Thyroid gland (tissue), 4 donors: ENCODE data around the gene COBLL1. TPM values are rescaled to one million over a fixed set of nuclear protein-coding genes. Genes with fewer than 3 reads are reported as not detected.

Experiments used
- DNase-seq, 2 donors: peaks; one replicate each; pipeline ENCODE4 v3.0.0-alpha.2; 2019
- H3K27ac ChIP-seq, 3 donors: fragments of 200-600 bp; sonication (generic); 1 replicate in 2 of 3; 2 replicates in 1 of 3; pipeline ENCODE4 v1.5.1; 2016 to 2019; ENCODE audit warnings: mild to moderate bottlenecking in 1 of 3, moderate library complexity in 1 of 3
- H3K27me3 ChIP-seq: fragments of 200-600 bp; sonication (generic); one replicate; pipeline ENCODE4 v1.5.1; 2019
- H3K36me3 ChIP-seq, 2 donors: fragments of 200-600 bp; sonication (generic); one replicate each; pipeline ENCODE4 v1.5.1; 2016 to 2019
- H3K4me1 ChIP-seq, 2 donors: fragments of 200-600 bp; sonication (generic); one replicate each; pipeline ENCODE4 v1.5.1; 2017 to 2019
- H3K4me3 ChIP-seq, 3 donors: fragments of 200-600 bp; sonication (generic); replicated peaks in 1 of 3; 1 replicate in 2 of 3; 2 replicates in 1 of 3; pipeline ENCODE4 v1.5.1; 2016; ENCODE audit warnings: mild to moderate bottlenecking in 1 of 3
- H3K9me3 ChIP-seq: fragments of 200-600 bp; sonication (generic); one replicate; pipeline ENCODE4 v1.5.1; 2017
- POLR2A ChIP-seq, 2 donors: fragments of 450-650 bp; IDR thresholded peaks; one replicate each; pipeline ENCODE4 v1.6.1; 2017; ENCODE audit warnings: antibody characterized with exemption in 2 of 2, mild to moderate bottlenecking in 2 of 2, moderate library complexity in 1 of 2
- WGBS, 2 donors: methylation state at CpG; one replicate each; pipeline ENCODE4 v1.1.5; 2017; 5-methylcytosine and 5-hydroxymethylcytosine counted together
- intact Hi-C: fragments of 100-400 bp; cut with DNase I; formaldehyde crosslinking; loops from one replicate; pipeline ENCODE4 v1.15.1; 2023
- total RNA-seq, 4 donors: library from RNA; depleted of rRNA; stranded (reverse); fragments of >200 nt; gene quantifications; one replicate each; pipeline ENCODE4 v1.2.3, GENCODE V29; 2016
- TF ChIP-seq, protein P1 (sequence below), 6 experiments: fragments of 200-600 bp in 3 of 6; fragments of 450-650 bp in 3 of 6; sonication (generic) in 3 of 6; IDR thresholded peaks; one replicate each; pipeline ENCODE4 v1.5.1; 2016 to 2019; ENCODE audit warnings: antibody characterized with exemption in 6 of 6, mild to moderate bottlenecking in 2 of 6, inconsistent platforms in 1 of 6, moderate library complexity in 1 of 6

The COBLL1 gene
- total RNA-seq, 4 donors from 2014 or later = 41.8 to 90.8 (median 76.9) TPM

DNA sequence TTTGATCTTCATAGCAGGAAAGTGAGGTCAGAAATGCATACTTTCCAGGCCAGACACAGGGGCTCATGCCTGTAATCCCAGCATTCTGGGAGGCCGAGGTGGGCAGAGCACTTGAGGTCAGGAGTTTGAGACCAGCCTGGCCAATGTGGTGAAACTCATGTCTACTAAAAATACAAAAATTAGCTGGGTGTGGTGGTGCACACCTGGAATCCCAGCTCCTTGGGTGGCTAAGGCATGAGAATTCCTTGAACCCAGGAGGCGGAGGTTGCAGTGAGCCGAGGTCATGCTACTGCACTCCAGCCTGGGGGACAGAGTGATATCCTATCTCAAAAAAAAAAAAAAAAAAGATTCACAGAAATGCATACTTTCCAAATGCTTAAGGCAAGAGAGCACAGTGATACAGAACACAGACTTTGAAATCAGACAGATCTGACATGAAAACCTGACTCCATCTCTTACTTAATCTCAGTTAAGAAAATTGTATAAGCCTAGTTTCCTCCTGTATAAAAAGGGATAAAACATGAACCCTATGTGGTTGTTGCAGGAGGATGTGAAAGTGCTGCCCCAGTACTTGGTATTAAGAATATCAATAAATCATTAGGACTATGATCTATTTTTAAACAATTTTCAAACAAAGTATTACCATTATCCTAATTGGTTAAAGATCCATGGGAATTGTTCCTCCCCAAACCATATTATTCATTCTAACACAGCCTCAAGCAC, 26.4 kb downstream of the COBLL1 start:
- Histone ChIP-seq H3K9me3 (no peaks in the 10 kb centered on the region), H3K4me3 (no peak overlapping the region), H3K27me3 (no peaks in the 10 kb centered on the region), H3K36me3 (no peaks in the 10 kb centered on the region), H3K27ac (peak overlapping the region in 2 of 3 donors; percentile 24 to 29), H3K4me1 (peaks cover 25 to 27% of the 10 kb centered on the region in 2 donors)
- TF ChIP-seq, protein P1, sequence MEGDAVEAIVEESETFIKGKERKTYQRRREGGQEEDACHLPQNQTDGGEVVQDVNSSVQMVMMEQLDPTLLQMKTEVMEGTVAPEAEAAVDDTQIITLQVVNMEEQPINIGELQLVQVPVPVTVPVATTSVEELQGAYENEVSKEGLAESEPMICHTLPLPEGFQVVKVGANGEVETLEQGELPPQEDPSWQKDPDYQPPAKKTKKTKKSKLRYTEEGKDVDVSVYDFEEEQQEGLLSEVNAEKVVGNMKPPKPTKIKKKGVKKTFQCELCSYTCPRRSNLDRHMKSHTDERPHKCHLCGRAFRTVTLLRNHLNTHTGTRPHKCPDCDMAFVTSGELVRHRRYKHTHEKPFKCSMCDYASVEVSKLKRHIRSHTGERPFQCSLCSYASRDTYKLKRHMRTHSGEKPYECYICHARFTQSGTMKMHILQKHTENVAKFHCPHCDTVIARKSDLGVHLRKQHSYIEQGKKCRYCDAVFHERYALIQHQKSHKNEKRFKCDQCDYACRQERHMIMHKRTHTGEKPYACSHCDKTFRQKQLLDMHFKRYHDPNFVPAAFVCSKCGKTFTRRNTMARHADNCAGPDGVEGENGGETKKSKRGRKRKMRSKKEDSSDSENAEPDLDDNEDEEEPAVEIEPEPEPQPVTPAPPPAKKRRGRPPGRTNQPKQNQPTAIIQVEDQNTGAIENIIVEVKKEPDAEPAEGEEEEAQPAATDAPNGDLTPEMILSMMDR (IDR thresholded peaks at IDR 0.05) = no peak
- TF ChIP-seq POLR2A (IDR thresholded peaks at IDR 0.05) = no peak
- intact Hi-C loops = no loop called here
- WGBS, 2 donors = 91 to 95% methylated on average over 3 of the region's 3 CpGs
- no peak for DNase-seq

DNA sequence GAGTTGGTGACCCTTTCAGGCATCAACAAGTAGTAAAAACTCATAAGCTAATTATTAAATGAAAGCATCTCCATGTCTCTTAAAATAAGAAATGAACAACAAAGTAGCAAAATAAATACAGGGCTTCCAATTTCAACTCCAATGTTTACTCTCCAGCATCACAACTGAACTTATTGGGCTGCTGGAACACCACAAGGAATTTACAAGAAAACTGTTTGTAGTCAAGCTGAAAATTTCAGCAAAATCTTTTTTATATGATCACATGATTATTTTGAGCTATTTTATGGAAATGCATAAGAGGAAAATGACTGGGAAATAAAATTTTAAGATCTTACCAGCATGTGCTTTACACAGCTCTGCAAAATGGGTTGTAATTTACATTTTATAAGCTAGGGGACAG, 28.1 kb downstream of the COBLL1 start:
- intact Hi-C loops = no loop called here
- TF ChIP-seq, protein P1 (IDR thresholded peaks at IDR 0.05) = no peak
- no peak for TF ChIP-seq POLR2A (IDR thresholded peaks at IDR 0.05)

DNA sequence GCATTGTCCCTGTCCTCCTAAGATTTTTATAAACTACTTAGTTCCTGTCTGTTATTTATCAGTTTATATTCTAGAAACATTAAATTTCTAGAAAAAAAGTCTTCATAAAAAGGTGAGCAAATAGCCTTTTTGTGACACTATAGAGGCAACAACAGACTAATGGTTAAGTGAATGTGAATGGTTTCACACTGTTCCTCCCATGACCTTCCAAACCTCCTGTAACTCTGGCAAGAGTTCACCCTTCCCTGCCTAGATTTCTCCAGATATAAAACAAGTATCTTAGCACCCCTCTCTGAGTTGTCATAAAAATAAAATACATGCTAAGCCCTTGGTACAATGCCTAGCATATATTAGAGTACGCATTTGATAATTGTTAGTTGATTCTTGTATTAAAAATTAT, 29.2 kb downstream of the COBLL1 start:
- Histone ChIP-seq H3K9me3 (no peaks in the 10 kb centered on the region), H3K27ac (peak overlapping the region in 1 of 3 donors; percentile 39), H3K4me3 (no peak overlapping the region), H3K36me3 (no peaks in the 10 kb centered on the region), H3K27me3 (no peaks in the 10 kb centered on the region), H3K4me1 (peaks cover 39 to 50% of the 10 kb centered on the region in 2 donors)
- WGBS, 2 donors = 91 to 95% methylated on average over 1 of the region's 1 CpG
- intact Hi-C loops = no loop called here
- TF ChIP-seq, protein P1 (IDR thresholded peaks at IDR 0.05) = no peak
- TF ChIP-seq POLR2A (IDR thresholded peaks at IDR 0.05) = no peak
- no peak for DNase-seq

More for the DNA sequence above, 28.1 kb downstream of the COBLL1 start:
- Histone ChIP-seq H3K27ac (no peak overlapping the region), H3K4me1 (peaks cover 32 to 41% of the 10 kb centered on the region in 2 donors), H3K36me3 (no peaks in the 10 kb centered on the region), H3K9me3 (no peaks in the 10 kb centered on the region), H3K27me3 (no peaks in the 10 kb centered on the region), H3K4me3 (no peak overlapping the region)
- no peak for DNase-seq

DNA sequence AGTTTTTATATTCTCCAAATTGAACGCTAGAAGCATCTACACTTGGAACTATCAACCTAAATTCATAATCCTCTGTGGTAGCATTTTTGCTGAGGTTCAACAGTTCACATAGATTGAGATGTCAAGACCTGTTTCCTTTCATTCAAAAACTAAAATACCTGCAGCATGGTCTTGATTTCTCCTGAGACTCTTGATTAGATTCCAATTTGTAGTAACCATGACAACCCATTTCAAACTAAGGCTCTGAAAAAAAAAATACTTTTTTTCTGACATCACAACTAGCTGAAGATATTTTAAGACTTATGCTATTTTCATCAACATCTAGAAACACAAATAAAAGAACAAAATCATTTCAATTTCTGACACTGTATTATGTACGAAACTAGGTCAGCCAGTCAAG, 29.8 kb downstream of the COBLL1 start:
- TF ChIP-seq, protein P1 (IDR thresholded peaks at IDR 0.05) = no peak
- no peak for TF ChIP-seq POLR2A (IDR thresholded peaks at IDR 0.05)
- no peaks in the 10 kb centered on the region for H3K9me3 ChIP-seq
- H3K27me3 ChIP-seq = no peaks in the 10 kb centered on the region
- no peak for DNase-seq
- peak overlapping the region in 1 of 3 donors; percentile 39 for H3K27ac ChIP-seq
- H3K36me3 ChIP-seq = no peaks in the 10 kb centered on the region
- H3K4me1 ChIP-seq = peaks cover 39 to 50% of the 10 kb centered on the region in 2 donors
- WGBS, 2 donors = 83 to 85% methylated on average over 2 of the region's 2 CpGs
- H3K4me3 ChIP-seq = no peak overlapping the region
- intact Hi-C loops = no loop called here

DNA sequence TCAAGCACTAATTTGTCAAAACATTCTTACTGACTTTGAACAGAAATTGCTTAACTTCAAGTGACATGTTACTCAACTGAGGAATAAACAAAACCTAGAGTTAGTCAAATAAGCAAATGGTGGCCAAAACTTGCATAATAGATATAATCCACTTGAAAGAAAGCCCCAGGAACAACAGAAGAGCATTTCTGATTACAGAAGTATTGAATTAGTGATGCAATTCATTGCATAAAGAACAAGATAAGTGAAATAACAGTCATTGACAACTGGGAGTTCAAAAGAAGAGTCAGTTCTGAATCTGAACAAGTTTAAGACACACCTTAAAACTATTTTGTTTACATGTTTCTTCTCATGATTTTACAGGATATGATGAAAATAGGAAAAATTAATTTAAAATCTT, 30.8 kb downstream of the COBLL1 start:
- Histone ChIP-seq H3K27ac (peak overlapping the region in 1 of 3 donors; percentile 8), H3K36me3 (no peaks in the 10 kb centered on the region), H3K27me3 (no peaks in the 10 kb centered on the region), H3K4me1 (peaks cover 35 to 45% of the 10 kb centered on the region in 2 donors), H3K9me3 (no peaks in the 10 kb centered on the region), H3K4me3 (no peak overlapping the region)
- no peak for DNase-seq
- no peak for TF ChIP-seq POLR2A (IDR thresholded peaks at IDR 0.05)
- TF ChIP-seq, protein P1 (IDR thresholded peaks at IDR 0.05) = no peak
- intact Hi-C loops = no loop called here
